ENCODE results near the gene GPR65. TPM values are rescaled to one million over a fixed set of nuclear protein-coding genes. Genes with fewer than 3 reads are reported as not detected.

Gene GPR65, protein sequence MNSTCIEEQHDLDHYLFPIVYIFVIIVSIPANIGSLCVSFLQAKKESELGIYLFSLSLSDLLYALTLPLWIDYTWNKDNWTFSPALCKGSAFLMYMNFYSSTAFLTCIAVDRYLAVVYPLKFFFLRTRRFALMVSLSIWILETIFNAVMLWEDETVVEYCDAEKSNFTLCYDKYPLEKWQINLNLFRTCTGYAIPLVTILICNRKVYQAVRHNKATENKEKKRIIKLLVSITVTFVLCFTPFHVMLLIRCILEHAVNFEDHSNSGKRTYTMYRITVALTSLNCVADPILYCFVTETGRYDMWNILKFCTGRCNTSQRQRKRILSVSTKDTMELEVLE
- polyA plus RNA-seq: 12.1 TPM

- H3K4me3 Mint-ChIP-seq: peak within 1 kb of the TSS; percentile 88 to 90 (median 90)
- H3K27ac Mint-ChIP-seq: peak within 1 kb of the TSS; percentile 91 to 97 (median 95)
- H3K4me1 Mint-ChIP-seq: peaks cover 34 to 50% (median 36%) of the 10 kb centered on the region in 3 donors
- H3K9me3 Mint-ChIP-seq: no peaks in the 10 kb centered on the region
- H3K27me3 Mint-ChIP-seq: no peaks in the 10 kb centered on the region
- H3K36me3 Mint-ChIP-seq: peaks cover 3% of the 10 kb centered on the region
Observed at GRCh38 chr14:88005050-88005481, at the start of gene GPR65. Gene GPR65, plus strand, starts transcription at chr14:88005135. Its CDS starts 5,713 bp downstream, at chr14:88010848.

DNA sequence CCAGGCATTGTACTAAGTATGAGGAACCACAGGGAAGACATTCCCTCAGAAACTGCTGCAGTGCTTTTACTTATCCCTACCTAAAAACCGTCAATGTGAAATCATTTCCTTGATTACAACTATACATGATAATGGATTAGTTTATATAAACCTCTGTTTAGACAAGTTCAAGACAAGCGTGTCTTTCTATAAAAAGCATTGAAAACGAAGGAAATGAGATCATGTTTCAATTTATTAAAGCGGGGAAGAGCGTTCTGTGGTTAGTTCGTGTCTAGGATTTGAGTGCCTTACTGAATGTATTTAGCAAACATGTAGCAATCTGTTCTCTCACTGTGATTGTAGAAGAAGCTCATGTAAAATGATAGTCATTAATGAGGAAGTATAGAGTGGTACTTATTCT is 49.4 kb upstream of the GPR65 start:
- Mint-ChIP-seq H3K4me3 (no peak overlapping the region), H3K9me3 (peaks cover 3 to 6% (median 4%) of the 10 kb centered on the region in 3 donors), H3K4me1 (peaks cover 29 to 30% (median 29%) of the 10 kb centered on the region in 3 donors), H3K27ac (no peak overlapping the region), H3K36me3 (peaks cover 16% of the 10 kb centered on the region), H3K27me3 (no peaks in the 10 kb centered on the region)

GRCh38 chr14:87960013-87960787 is 44.7 kb upstream of the GPR65 start:
- Mint-ChIP-seq H3K4me3 (peak overlapping the region in 1 of 4 donors; percentile 50), H3K9me3 (peaks cover 3 to 6% (median 5%) of the 10 kb centered on the region in 3 donors), H3K36me3 (peaks cover 34% of the 10 kb centered on the region), H3K4me1 (peaks cover 9 to 17% (median 12%) of the 10 kb centered on the region in 3 donors), H3K27me3 (no peaks in the 10 kb centered on the region), H3K27ac (peak overlapping the region; percentile 14 to 31 (median 16))

DNA sequence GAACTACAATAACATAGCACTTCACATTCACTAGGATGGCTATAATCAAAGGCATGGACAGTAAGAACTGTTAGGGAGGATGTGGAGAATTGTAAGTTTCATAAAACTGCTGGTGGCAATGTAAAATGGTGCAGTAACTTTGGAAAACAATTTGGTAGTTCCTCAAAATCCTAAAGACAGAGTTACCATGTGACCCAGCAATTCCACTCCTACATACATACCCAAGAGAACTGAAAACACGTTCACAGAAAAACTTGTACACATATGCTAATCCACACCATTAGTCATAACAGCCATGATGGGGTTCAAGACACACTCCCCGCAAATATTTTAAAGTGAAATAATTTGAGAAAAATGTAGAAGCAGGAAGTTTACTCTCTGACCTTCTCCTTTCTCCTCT is 43.7 kb upstream of the GPR65 start:
- peaks cover 9 to 17% (median 12%) of the 10 kb centered on the region in 3 donors for H3K4me1 Mint-ChIP-seq
- no peak overlapping the region for H3K4me3 Mint-ChIP-seq
- peaks cover 34% of the 10 kb centered on the region for H3K36me3 Mint-ChIP-seq
- peaks cover 3 to 6% (median 5%) of the 10 kb centered on the region in 3 donors for H3K9me3 Mint-ChIP-seq
- no peak overlapping the region for H3K27ac Mint-ChIP-seq
- no peaks in the 10 kb centered on the region for H3K27me3 Mint-ChIP-seq

- H3K4me1 Mint-ChIP-seq: peaks cover 0 to 1% (median 0%) of the 10 kb centered on the region in 3 donors
- peaks cover 16% of the 10 kb centered on the region for H3K36me3 Mint-ChIP-seq
- no peak overlapping the region for H3K4me3 Mint-ChIP-seq
- no peaks in the 10 kb centered on the region for H3K27me3 Mint-ChIP-seq
- H3K27ac Mint-ChIP-seq: no peak overlapping the region
- H3K9me3 Mint-ChIP-seq: peaks cover 0 to 2% (median 0%) of the 10 kb centered on the region in 3 donors
Observed at GRCh38 chr14:87966816-87967215, 38.1 kb upstream of the GPR65 start.

- H3K36me3 Mint-ChIP-seq: peaks cover 14% of the 10 kb centered on the region
- peaks cover 0 to 2% (median 0%) of the 10 kb centered on the region in 3 donors for H3K9me3 Mint-ChIP-seq
- no peak overlapping the region for H3K27ac Mint-ChIP-seq
- no peak overlapping the region for H3K4me3 Mint-ChIP-seq
- H3K27me3 Mint-ChIP-seq: no peaks in the 10 kb centered on the region
- H3K4me1 Mint-ChIP-seq: peaks cover 0 to 1% (median 0%) of the 10 kb centered on the region in 3 donors
Observed at GRCh38 chr14:87967496-87967895, 37.4 kb upstream of the GPR65 start.

DNA sequence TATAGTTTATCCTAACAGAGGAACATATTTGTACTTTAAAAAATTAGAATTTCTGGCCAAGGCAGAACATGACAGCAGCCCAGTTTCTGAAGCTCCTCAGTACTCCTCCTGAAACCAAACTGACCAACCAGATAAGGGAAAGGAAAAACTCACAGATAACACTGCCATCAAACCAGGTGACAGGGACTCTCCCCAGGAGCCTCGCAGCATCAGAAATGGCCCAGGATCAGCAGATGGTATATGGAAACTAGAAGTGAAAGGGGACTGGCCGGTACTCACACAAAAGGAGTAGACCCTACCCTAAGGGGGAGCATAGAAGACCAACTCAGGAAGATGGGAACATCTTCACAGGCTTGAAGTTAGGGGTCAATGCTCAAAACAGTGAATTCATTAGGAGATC is 33.9 kb upstream of the GPR65 start:
- Mint-ChIP-seq H3K4me3 (no peak overlapping the region), H3K36me3 (peaks cover 9% of the 10 kb centered on the region), H3K27me3 (no peaks in the 10 kb centered on the region)

GRCh38 chr14:87975636-87976035 is 29.3 kb upstream of the GPR65 start:
- no peak overlapping the region for H3K27ac Mint-ChIP-seq
- no peaks in the 10 kb centered on the region for H3K27me3 Mint-ChIP-seq
- H3K4me1 Mint-ChIP-seq: no peaks in the 10 kb centered on the region
- peaks cover 0 to 1% (median 0%) of the 10 kb centered on the region in 3 donors for H3K9me3 Mint-ChIP-seq
- H3K4me3 Mint-ChIP-seq: no peak overlapping the region
- H3K36me3 Mint-ChIP-seq: peaks cover 9% of the 10 kb centered on the region

More for the DNA sequence above, 33.9 kb upstream of the GPR65 start:
- no peaks in the 10 kb centered on the region for H3K9me3 Mint-ChIP-seq
- peak overlapping the region in 1 of 3 donors; percentile 69 for H3K27ac Mint-ChIP-seq
- H3K4me1 Mint-ChIP-seq: no peaks in the 10 kb centered on the region

- H3K9me3 Mint-ChIP-seq: peaks cover 0 to 1% (median 0%) of the 10 kb centered on the region in 3 donors
- H3K27me3 Mint-ChIP-seq: no peaks in the 10 kb centered on the region
- no peak overlapping the region for H3K4me3 Mint-ChIP-seq
- no peaks in the 10 kb centered on the region for H3K4me1 Mint-ChIP-seq
- peaks cover 9% of the 10 kb centered on the region for H3K36me3 Mint-ChIP-seq
- no peak overlapping the region for H3K27ac Mint-ChIP-seq
Observed at GRCh38 chr14:87979689-87980088, 25.2 kb upstream of the GPR65 start.

- Mint-ChIP-seq H3K27me3 (no peaks in the 10 kb centered on the region), H3K4me1 (peaks cover 21 to 26% (median 24%) of the 10 kb centered on the region in 3 donors), H3K4me3 (no peak overlapping the region), H3K36me3 (peaks cover 7% of the 10 kb centered on the region), H3K27ac (no peak overlapping the region), H3K9me3 (no peaks in the 10 kb centered on the region)
Observed at GRCh38 chr14:87989221-87989955, 15.5 kb upstream of the GPR65 start.

DNA sequence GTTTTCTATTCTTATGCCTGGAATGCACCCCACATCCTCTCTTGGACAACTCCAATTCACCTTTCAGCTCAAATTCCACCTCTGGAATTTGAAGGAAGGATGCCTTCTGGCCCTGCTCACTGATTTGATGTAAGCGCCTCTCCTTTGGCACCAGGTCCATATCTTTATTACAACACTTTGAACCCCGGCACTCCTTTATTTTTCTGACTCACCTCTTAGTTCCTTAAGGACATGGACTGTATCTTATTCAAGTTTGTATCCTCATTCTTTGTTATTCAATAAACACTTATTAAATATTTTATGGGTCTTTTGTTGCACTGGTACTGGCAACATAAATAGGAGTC is 15.0 kb upstream of the GPR65 start:
- H3K4me1 Mint-ChIP-seq: peaks cover 24 to 31% (median 28%) of the 10 kb centered on the region in 3 donors
- no peak overlapping the region for H3K4me3 Mint-ChIP-seq
- H3K27ac Mint-ChIP-seq: no peak overlapping the region
- no peaks in the 10 kb centered on the region for H3K27me3 Mint-ChIP-seq
- H3K9me3 Mint-ChIP-seq: no peaks in the 10 kb centered on the region
- peaks cover 7% of the 10 kb centered on the region for H3K36me3 Mint-ChIP-seq

- Mint-ChIP-seq H3K27me3 (no peaks in the 10 kb centered on the region), H3K27ac (peak overlapping the region in 1 of 3 donors; percentile 37), H3K4me1 (peaks cover 29 to 39% (median 34%) of the 10 kb centered on the region in 3 donors)
Observed at GRCh38 chr14:87990682-87991081, 14.3 kb upstream of the GPR65 start.

DNA sequence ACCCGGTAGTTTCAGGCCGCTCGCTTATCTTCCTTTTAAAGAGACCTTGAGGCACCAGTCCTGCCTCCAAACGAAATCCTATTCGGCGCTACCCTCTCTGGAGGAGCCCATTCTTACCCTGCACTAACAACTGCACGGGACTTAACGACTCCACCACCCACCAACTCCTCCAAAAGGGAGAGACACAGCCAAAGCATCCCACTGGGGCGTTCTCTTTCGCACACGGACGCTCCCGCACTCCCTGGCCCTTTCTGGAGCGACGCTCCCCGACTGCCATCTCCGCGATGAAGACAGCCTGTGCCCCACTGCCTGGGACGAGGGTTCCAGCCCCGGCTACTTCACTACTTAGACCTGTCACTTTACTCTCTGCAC is 12.6 kb upstream of the GPR65 start:
- peak overlapping the region; percentile 97 to 98 (median 97) for H3K4me3 Mint-ChIP-seq
- peaks cover 29 to 43% (median 37%) of the 10 kb centered on the region in 3 donors for H3K4me1 Mint-ChIP-seq
- H3K27me3 Mint-ChIP-seq: no peaks in the 10 kb centered on the region
- peak overlapping the region; percentile 92 to 99 (median 95) for H3K27ac Mint-ChIP-seq
- peaks cover 0 to 1% (median 0%) of the 10 kb centered on the region in 3 donors for H3K9me3 Mint-ChIP-seq
- peaks cover 3% of the 10 kb centered on the region for H3K36me3 Mint-ChIP-seq

More at GRCh38 chr14:87990682-87991081, 14.3 kb upstream of the GPR65 start:
- peak overlapping the region in 2 of 4 donors; percentile 28 to 30 for H3K4me3 Mint-ChIP-seq
- peaks cover 7% of the 10 kb centered on the region for H3K36me3 Mint-ChIP-seq
- H3K9me3 Mint-ChIP-seq: peaks cover 0 to 1% (median 0%) of the 10 kb centered on the region in 3 donors

DNA sequence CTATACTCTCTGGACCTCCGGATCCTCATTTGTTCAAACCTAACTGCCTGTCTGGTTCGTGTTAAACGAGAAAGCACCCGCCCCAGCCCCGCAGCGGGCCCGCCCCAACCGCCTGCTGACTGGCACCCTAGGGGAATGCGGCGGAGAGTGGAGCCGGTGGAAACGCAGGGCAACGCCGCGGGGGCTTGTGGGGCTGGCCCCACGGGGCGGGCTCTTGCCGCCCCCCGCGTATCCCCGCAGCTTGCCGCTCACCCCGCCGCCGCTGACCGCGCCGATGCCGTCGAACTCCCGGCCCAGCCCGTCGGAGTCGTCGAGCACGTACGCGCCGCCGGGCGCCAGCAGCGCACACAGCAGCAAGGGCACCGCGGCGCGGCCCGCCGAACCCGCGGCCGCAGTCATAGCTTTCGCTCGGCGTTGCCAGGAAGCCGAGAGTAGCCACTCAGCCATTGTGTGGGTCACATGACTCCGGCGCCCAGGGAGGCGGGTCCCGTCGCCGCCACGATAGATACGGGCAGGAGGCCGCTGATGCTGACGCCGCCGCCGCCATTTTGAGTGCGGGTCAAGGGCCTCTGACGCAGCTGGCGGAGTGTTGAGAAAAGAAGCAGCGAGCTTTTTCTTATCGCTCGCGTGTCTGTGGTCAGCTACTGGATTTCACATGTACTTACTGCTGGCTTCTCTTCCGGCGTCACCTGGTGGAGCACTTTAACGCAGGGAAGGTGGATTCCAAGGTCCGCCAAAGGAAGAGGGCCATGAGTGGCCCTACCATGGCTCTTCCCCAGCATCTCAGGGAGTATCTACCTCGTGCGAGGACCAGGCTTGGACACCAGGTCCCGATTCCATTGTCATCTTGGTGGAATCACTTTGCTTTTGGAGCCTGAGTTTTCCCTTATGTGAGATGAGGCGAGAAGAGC is 12.0 kb upstream of the GPR65 start, which contains the start of gene GALC:
GALC (minus strand) TSS at position 465 of the 911 bp plus-strand sequence; CDS start at position 447, 18 bp downstream.
- H3K4me3 Mint-ChIP-seq: peak within 1 kb of the TSS; percentile 97 to 98 (median 97)
- H3K27me3 Mint-ChIP-seq: no peaks in the 10 kb centered on the region
- H3K9me3 Mint-ChIP-seq: peaks cover 0 to 1% (median 0%) of the 10 kb centered on the region in 3 donors
- peaks cover 29 to 43% (median 37%) of the 10 kb centered on the region in 3 donors for H3K4me1 Mint-ChIP-seq
- peaks cover 3% of the 10 kb centered on the region for H3K36me3 Mint-ChIP-seq
- peak within 1 kb of the TSS; percentile 95 to 99 (median 99) for H3K27ac Mint-ChIP-seq
